GM12874 (cell line): Measurements from ENCODE around the gene EDC4.
A peak's percentile ranks its signal among the peaks of the same experiment; 100 is the strongest.

Source experiments
- CTCF ChIP-seq: IDR thresholded peaks from 2 replicates; pipeline ENCODE4 v1.5.1; 2011; ENCODE audit warnings: low read depth, mild to moderate bottlenecking, control low read depth, low read length, moderate library complexity; ENCODE audit not compliant: insufficient read depth

EDC4 gene

GRCh38 chr16:67926181-67926750 lies 53.4 kb downstream of the EDC4 start:
- TF ChIP-seq CTCF, result no peak

- TF ChIP-seq CTCF, result no peak
These were observed 54.5 kb downstream of the EDC4 start for GRCh38 chr16:67927131-67927941.

GRCh38 chr16:67928147-67928546 lies 55.3 kb downstream of the EDC4 start:
- TF ChIP-seq CTCF, result no peak

GRCh38 chr16:67928561-67929364 lies 55.9 kb downstream of the EDC4 start:
- TF ChIP-seq CTCF, result peak; percentile 94

- TF ChIP-seq CTCF, result no peak
These were observed 57.3 kb downstream of the EDC4 start for GRCh38 chr16:67930191-67930590.

GRCh38 chr16:67930678-67931211 lies 57.9 kb downstream of the EDC4 start:
- no peak for TF ChIP-seq CTCF
